Medulla oblongata (tissue), 1 donor: Measurements from ENCODE around the gene KIF11.

Source experiments
- DNase-seq: peaks from one replicate; pipeline ENCODE4 v3.0.0-alpha.2; 2015; ENCODE audit errors: extremely low spot score

The KIF11 gene

GRCh38 chr10:92678206-92678605 is 85.3 kb downstream of the KIF11 start:
- DNase-seq, result no peak

DNA sequence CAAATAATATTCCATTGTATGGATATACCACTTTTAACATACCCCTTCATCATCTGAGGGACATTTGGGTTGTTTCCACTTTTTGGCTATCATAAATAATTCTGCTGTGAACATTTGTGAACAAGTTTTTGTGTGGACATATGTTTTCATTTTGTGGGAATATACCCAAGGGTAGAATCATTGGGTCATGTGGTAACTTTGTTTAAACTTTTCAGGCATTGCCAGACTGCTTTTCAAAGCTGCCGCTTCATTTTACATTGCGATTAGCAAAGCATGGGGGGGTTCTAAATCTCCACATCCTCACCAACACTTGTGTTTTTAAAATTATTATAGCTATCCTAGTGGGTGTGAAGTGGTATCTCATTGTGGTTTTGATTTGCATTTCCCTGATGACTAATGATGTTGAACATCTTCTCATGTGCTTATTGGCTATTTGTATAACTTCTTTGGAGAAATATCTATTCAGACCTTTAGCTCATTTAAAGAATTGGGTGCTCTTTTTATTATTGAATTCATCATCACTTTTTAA is 88.4 kb downstream of the KIF11 start:
- DNase-seq, result no peak

DNA sequence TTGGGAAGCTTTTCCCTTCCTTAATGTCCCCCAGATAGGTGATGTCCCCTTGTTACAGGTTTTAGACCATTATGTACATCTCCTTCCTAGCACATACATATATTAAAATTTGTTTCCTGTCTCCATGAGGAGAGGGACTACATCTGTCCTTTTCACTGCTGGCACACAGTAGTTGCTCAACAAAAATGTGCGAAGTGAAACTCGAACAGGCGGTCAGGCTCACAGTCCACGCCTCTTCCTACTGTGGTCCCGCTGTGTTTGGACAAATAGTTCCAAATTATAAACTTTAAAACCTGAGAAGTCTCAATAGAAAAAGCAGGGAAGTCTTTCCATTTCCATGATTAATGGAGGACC is 95.6 kb downstream of the KIF11 start:
- no peak for DNase-seq

- peak; percentile 10 for DNase-seq
Measured at GRCh38 chr10:92688927-92689662, 96.2 kb downstream of the KIF11 start.

GRCh38 chr10:92689663-92690210 is 96.8 kb downstream of the KIF11 start, which contains the start of gene HHEX:
HHEX (plus strand) TSS chr10:92689955; CDS start chr10:92689987, 32 bp downstream.
- peak; percentile 42 for DNase-seq

DNA sequence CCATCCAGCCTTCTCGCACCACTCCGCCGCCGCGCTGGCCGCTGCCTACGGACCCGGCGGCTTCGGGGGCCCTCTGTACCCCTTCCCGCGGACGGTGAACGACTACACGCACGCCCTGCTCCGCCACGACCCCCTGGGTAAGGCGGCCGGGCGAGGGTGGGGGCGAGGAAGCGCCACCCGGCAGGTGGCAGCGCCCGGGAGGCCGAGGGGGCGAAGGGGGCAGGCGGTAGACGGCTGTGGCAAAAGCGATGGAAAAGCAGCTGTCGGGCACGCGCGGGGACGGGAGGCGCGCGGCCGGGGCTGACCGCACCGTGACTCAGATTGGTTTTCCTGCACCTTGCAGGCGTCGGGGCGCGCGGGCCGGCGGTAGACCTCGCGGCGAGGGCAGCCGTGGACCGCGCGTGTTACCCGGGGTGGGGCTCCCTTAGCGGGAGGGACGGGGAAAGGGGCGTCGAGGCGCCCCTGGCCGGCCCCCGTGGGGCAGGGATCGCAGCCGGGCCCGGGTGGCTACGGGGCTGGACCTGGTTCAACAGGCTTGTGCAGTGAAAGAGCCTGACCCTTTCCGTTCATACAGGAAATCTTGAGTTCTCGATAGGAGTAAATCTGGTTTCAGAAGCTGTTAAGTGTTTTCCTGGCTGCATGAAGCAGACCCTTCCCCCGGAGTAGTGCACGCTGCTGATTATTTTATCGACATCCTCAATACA is 97.4 kb downstream of the KIF11 start:
- DNase-seq, result peak; percentile 38

- no peak for DNase-seq
Measured at GRCh38 chr10:92690915-92691590, 98.1 kb downstream of the KIF11 start.

GRCh38 chr10:92691591-92692079 is 98.7 kb downstream of the KIF11 start:
- DNase-seq, result peak; percentile 69

GRCh38 chr10:92692080-92692671 is 99.2 kb downstream of the KIF11 start:
- no peak for DNase-seq

DNA sequence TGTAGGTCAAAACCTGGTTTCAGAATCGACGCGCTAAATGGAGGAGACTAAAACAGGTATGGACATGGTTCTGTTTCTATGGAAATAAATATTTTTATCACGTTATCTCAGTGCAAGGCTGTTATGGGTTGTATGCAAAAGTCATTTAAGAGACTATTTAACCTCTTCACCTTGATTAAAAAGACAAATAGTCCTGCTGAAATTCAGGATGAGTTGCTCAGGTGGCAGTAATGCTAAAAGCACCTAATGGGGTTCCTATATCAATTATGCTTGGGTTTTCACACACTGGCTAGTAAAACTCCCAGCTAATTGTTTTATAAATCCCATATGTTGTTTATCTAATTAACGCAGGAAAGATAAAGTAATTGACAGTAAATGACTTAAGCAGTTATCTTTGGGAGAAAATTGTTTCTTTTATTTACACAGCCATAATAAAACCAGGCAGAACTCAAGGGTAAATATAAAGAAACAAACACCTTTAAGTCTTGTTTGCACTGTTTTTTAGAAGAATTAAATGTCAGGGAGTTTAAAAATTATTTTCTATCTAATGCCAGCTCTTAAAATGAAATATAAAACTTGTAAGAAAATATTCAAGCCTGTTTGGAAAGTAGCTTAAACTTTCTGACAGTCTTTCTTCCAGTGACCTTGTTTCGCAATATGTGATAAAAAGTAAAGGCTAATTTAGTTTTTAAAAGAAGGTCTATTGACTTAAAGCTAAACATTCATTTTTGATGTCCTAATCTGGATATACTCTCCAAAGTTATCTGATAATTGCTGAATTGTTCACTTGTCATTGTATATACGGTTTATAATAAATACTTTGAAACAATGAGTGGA is 100.0 kb downstream of the KIF11 start:
- no peak for DNase-seq

GRCh38 chr10:92693534-92693893 is 100.6 kb downstream of the KIF11 start:
- no peak for DNase-seq

DNA sequence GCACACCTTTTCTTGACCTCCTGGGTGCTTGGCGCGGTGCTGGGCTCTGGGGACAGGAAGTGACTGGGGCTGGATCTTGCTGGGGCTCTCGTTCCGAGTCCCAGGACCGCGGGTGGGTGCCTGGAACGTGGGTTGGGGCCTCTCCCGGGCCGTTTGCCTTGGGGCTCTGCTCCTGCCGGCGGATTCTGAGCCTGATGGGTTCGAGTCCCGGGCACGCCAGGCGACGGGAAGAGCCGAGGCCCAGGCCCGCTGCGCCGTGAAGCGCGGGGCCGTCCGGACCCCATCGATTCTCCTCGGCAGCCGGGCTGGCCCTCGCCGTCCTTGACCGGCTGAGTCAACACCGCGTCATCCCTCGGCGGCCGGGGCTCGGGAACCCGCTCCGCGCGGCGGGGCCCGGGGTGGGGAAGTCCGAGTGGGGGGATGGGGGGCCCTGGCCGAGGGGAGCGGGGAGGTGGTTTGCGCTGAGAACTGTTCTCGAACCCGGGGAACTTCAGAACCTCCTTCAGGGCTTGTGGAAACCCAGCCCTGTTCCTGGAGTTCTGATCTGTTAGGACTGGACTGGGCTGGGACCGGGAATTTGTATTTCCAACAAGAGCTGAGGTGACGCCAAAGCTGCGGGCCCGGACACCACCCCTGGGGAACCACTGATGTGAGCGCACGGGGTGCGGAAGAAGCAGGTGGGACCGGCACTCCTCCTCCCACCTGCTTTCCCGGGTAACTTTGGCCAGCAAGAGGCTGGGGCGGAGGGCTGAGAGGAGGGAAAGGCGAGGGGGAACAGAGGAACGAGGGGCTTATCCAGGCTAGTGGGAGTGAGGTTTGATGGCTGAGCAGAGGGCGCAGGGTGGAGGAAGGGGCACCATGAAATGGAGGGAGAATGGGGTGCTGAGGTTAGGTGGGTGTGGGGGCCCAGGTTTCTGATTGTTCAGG is 103.0 kb downstream of the KIF11 start:
- DNase-seq, result no peak

DNA sequence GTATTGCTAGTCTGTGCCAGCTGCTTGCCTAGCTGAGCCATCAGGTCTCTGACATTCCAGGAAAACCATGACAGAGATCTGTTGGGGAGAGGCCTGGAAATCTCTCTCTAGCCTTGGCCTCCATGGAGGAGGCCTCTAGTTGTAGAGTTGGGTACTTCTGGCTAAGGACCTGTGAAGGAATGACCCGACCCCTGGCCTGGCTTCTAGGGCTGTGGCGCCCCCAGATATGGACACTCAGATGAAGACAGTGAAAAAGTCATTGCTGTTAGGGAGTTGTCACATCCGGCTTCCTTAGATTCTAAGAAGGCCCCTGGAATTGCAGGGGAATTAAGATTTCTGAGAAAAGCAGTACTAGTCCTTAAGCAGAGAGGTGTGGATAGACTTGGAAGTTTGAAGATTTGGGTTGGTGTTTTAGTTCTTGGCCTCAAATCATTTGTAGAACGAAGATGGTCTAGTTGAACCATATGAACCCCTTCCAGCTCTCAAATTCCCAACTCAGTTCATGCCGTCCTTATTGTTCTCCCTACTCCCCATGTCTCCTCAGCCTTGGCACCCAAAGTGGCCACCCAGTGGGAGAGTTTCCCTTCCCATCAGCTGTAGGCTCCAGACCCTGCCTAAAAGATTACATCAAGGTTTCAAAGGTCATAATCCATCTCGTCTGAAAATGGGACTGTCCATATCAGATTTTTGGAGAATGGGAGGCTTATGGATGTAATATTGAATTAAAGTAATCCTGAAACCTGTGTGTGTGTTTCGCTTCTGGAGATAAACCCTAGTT is 103.9 kb downstream of the KIF11 start:
- DNase-seq, result no peak

DNA sequence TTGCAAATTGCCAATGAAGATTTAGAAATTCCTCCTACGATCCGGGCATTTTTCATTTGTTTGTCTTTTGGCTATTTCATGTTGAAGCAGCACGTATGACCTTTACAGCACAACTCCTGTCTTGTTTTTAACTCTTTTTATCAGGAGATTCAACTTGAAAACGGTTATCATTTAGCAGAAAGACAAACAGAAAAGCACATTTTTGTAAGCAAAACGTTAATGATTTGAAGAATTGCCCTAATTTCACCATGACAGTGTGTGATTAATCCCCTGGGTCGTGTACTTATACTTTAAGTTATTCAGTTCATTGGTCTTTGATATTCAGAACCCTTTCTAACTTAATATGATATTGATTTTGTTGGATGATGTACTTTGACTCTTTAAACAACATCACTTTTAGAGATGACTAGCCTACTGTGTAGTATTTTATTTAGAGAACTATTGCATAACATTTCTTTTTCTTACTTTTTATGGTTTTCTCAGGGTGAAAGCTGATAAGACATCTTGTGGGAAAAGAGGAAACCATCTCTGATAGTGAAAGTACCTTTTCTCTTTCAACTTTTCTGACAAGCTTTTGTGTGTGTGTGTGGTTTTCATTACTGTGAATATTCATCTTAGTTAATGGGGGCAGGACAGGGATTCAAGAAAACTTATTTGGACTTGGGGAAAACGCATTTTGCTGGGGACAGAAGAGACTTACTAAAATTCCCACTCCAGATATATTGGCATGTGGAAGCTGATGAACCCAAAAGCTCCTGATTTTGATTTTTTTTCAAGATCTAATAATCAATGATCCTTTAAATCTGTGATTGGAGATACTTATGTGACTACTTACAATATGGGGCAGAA is 105.0 kb downstream of the KIF11 start:
- no peak for DNase-seq

GRCh38 chr10:92699193-92699517 is 106.2 kb downstream of the KIF11 start:
- no peak for DNase-seq

GRCh38 chr10:92699518-92700381 is 106.8 kb downstream of the KIF11 start:
- peak; percentile 30 for DNase-seq

DNA sequence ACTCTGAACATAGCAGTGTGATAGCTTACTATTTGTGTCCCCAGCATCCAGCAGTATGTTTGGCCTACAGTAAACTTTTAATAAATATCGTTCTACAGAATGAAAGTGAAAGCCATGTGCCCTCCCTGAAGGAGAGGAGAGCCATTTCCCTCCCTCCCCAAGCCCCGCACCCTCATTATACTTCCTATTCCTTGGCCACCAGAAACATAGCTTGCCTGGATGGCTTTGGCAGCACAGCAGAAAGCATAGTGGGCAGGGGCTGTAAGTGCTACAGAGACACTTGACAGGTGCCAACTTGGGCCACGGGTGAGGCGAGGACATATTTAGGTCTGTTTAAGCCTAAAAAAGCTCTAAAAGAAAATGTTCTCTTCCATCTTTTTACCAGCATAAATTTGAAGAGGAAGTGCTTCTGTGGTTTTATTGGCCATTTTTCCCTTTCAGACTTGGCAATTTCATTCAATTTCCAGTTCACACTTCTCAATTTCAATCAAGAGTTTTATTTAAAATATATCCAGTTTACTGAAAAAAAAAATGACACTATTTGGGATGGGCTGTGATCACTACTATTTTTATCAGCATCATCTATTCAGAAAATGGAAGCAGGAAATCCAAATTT is 109.5 kb downstream of the KIF11 start:
- DNase-seq, result no peak
